K562 (cell line): Measurements from ENCODE around the gene VMP1. TPM values are rescaled to one million over a fixed set of nuclear protein-coding genes. Genes with fewer than 3 reads are reported as not detected.

ENCODE experiments used
- CEBPB ChIP-seq: fragments of 450-650 bp; IDR thresholded peaks from 2 replicates; pipeline ENCODE4 v1.6.1; 2016; ENCODE audit warnings: missing genetic modification characterization, missing compliant biosample characterization
- ESRRA ChIP-seq: fragments of 450-650 bp; IDR thresholded peaks from 2 replicates; pipeline ENCODE4 v1.6.1; 2014; ENCODE audit warnings: low read depth, mild to moderate bottlenecking, moderate library complexity, borderline replicate concordance
- JUN ChIP-seq, 2 experiments: sonication (generic) in 1 of 2; formaldehyde crosslinking in 1 of 2; IDR thresholded peaks; 2 replicates each; pipeline versions ENCODE4 v1.6.1 to v1.8.0; 2012 to 2022; ENCODE audit warnings: borderline replicate concordance in 2 of 2, mild to moderate bottlenecking in 2 of 2, improper control_type of control experiment in 1 of 2, low read depth in 1 of 2, low read length in 1 of 2, missing genetic modification reagents in 1 of 2
- NR3C1 ChIP-seq: sonication (generic); formaldehyde crosslinking; IDR thresholded peaks from 2 replicates; pipeline ENCODE4 v1.8.1; 2022; ENCODE audit warnings: missing genetic modification reagents
- PATZ1 ChIP-seq: fragments of 250-450 bp; sonication (Bioruptor Pico); IDR thresholded peaks from 2 replicates; pipeline ENCODE4 v1.5.0; 2020; ENCODE audit warnings: mild to moderate bottlenecking, borderline replicate concordance
- POLR2H ChIP-seq: IDR thresholded peaks from 2 replicates; pipeline ENCODE4 v1.6.1; 2016; ENCODE audit warnings: missing genetic modification characterization, low read depth, mild to moderate bottlenecking, control low read depth, missing compliant biosample characterization, moderate library complexity
- RCOR1 ChIP-seq, 2 experiments: IDR thresholded peaks; 2 replicates each; pipeline ENCODE4 v1.6.1; 2012; ENCODE audit warnings: low read depth in 2 of 2, low read length in 2 of 2, borderline replicate concordance in 1 of 2, improper control_type of control experiment in 1 of 2
- REST ChIP-seq, 2 experiments: fragments of 450-650 bp; formaldehyde crosslinking in 1 of 2; IDR thresholded peaks; 2 replicates each; pipeline versions ENCODE4 v1.4.0 to v1.6.1; 2014 to 2020; ENCODE audit warnings: mild to moderate bottlenecking in 2 of 2, borderline replicate concordance in 1 of 2, low read depth in 1 of 2
- SMARCE1 ChIP-seq: fragments of 450-650 bp; IDR thresholded peaks from 2 replicates; pipeline ENCODE4 v1.7.1; 2016; ENCODE audit warnings: mild to moderate bottlenecking
- U2AF2 ChIP-seq: fragments of 200-400 bp; formaldehyde crosslinking; optimal IDR thresholded peaks from 2 replicates; pipeline ENCODE3; 2017; ENCODE audit warnings: low read depth, mild to moderate bottlenecking, low read length
- ZNF24 ChIP-seq: fragments of 450-650 bp; IDR thresholded peaks from 2 replicates; pipeline ENCODE4 v1.6.1; 2016
- ZNF507 ChIP-seq: conservative IDR thresholded peaks from 2 replicates; pipeline ENCODE4 v1.6.1; 2017; ENCODE audit warnings: missing genetic modification characterization, missing compliant biosample characterization
- ZNF764 ChIP-seq: fragments of 250-450 bp; sonication (Bioruptor Pico); IDR thresholded peaks from 2 replicates; pipeline ENCODE4 v1.4.0; 2020; ENCODE audit warnings: low read depth, mild to moderate bottlenecking, moderate library complexity
- ZNF785 ChIP-seq: fragments of 250-450 bp; sonication (Bioruptor Pico); IDR thresholded peaks from 2 replicates; pipeline ENCODE4 v1.4.0; 2020; ENCODE audit warnings: mild to moderate bottlenecking
- polyA plus RNA-seq, 8 experiments: library from polyadenylated mRNA; depleted of rRNA in 4 of 8; stranded (reverse) in 5 of 8; unstranded in 3 of 8; fragments of >200 nt; fragmentation: Nextera tagmentation in 2 of 8; fragmentation: Illumina TruSeq in 1 of 8; extraction: Ambion mirVana in 2 of 8; extraction: Trizol in 1 of 8; gene quantifications; 2 replicates each; pipeline versions ENCODE4 v1.2.1 to v1.2.3, GENCODE V29; 2011 to 2014; ENCODE audit warnings: inconsistent platforms in 1 of 8, missing spikeins in 1 of 8
- total RNA-seq, 7 experiments: library from RNA; depleted of rRNA in 6 of 7; stranded (reverse); fragments of >200 nt in 6 of 7; fragmentation: Illumina TruSeq in 2 of 7; extraction: Trizol in 2 of 7; gene quantifications; 2 replicates each; pipeline versions ENCODE4 v1.2.1 to v1.2.3, GENCODE V29; 2011 to 2021; ENCODE audit warnings: low replicate concordance in 1 of 7

VMP1 gene
- total and polyA plus RNA-seq, 9 of the 15 experiments (the other 6 are each of a cell fraction or from before 2014, with no cell fraction given), result 123 to 304 (median 151) TPM

GRCh38 chr17:59702304-59702703, 5.2 kb upstream of the VMP1 start (continued):
- TF ChIP-seq REST (IDR thresholded peaks at IDR 0.05; ENCODE audit: borderline replicate concordance), result no peak
- no peak for TF ChIP-seq REST (CRISPR knock-in tag; IDR thresholded peaks at IDR 0.05; ENCODE audit: low read depth)
- no peak for TF ChIP-seq JUN (IDR thresholded peaks at IDR 0.05; ENCODE audit: borderline replicate concordance, low read depth, low read length)
- no peak for TF ChIP-seq JUN (CRISPR knock-in tag; IDR thresholded peaks at IDR 0.05; ENCODE audit: borderline replicate concordance)
- no peak for TF ChIP-seq ZNF507
- TF ChIP-seq RCOR1 (IDR thresholded peaks at IDR 0.05; ENCODE audit: borderline replicate concordance in 1 of 2, low read depth in 2 of 2, low read length in 2 of 2), result peak; percentile 51 to 62; a peak in 2 of 4 replicates
- TF ChIP-seq ZNF764 (CRISPR knock-in tag), result no peak
- TF ChIP-seq ZNF24, result 0 out of 2 replicates have a peak, but pooled peaks have one; percentile 35
- peak; percentile 87 for TF ChIP-seq SMARCE1
- TF ChIP-seq U2AF2, result no peak
- TF ChIP-seq POLR2H (tag), result no peak
- no peak for TF ChIP-seq CEBPB
- no peak for TF ChIP-seq PATZ1 (CRISPR knock-in tag)
- TF ChIP-seq ESRRA, result no peak
- no peak for TF ChIP-seq NR3C1 (CRISPR knock-in tag)
- no peak for TF ChIP-seq ZNF785 (CRISPR knock-in tag)
